Right lobe of liver (tissue), 6 donors: ENCODE data around the gene FBXW11. TPM values are rescaled to one million over a fixed set of nuclear protein-coding genes. Genes with fewer than 3 reads are reported as not detected.

Experiments used
- ATAC-seq, 4 donors: fragments of 200-7000 bp; cut with Tn5 transposase; one replicate each; pipeline ENCODE4 v1.9.1; 2020; ENCODE audit warnings: mild to moderate bottlenecking in 4 of 4, moderate library complexity in 4 of 4
- DNase-seq, 3 donors: peaks; one replicate each; pipeline ENCODE4 v3.0.0-alpha.2; 2020
- H3K27ac ChIP-seq, 3 donors: fragments of 200-600 bp; one replicate each; pipeline ENCODE4 v1.8.0; 2022
- H3K27me3 ChIP-seq, 2 donors: fragments of 200-600 bp; one replicate each; pipeline ENCODE4 v1.8.0; 2022
- H3K36me3 ChIP-seq, 4 donors: fragments of 200-600 bp; sonication (generic) in 1 of 4; one replicate each; pipeline versions ENCODE4 v1.5.1 to v1.8.0; 2017 to 2022; ENCODE audit warnings: control low read depth in 1 of 4
- H3K4me1 ChIP-seq, 4 donors: fragments of 200-600 bp; sonication (generic) in 1 of 4; one replicate each; pipeline versions ENCODE4 v1.5.1 to v1.8.0; 2017 to 2022; ENCODE audit warnings: control low read depth in 1 of 4
- H3K4me3 ChIP-seq, 3 donors: fragments of 200-600 bp; one replicate each; pipeline ENCODE4 v1.8.0; 2022
- H3K9me3 ChIP-seq, 4 donors: fragments of 200-600 bp; sonication (generic) in 1 of 4; one replicate each; pipeline versions ENCODE4 v1.5.1 to v1.8.0; 2017 to 2022; ENCODE audit warnings: control low read depth in 1 of 4
- POLR2A ChIP-seq: fragments of 450-650 bp; IDR thresholded peaks from one replicate; pipeline ENCODE4 v1.6.1; 2017; ENCODE audit warnings: antibody characterized with exemption, mild to moderate bottlenecking
- WGBS: methylation state at CpG from one replicate; pipeline ENCODE4 v1.1.6; 2018; ENCODE audit warnings: low coverage, low lambda C conversion rate; ENCODE audit not compliant: insufficient coverage; ENCODE audit errors: missing lambda C conversion rate; 5-methylcytosine and 5-hydroxymethylcytosine counted together
- intact Hi-C, 2 donors: fragments of 100-400 bp; cut with DNase I; formaldehyde crosslinking; loops; one replicate each; pipeline versions ENCODE4 v1.11.2 to v1.14.1; 2022
- total RNA-seq, 6 experiments: library from RNA; depleted of rRNA in 2 of 6; stranded (reverse); fragments of >200 nt in 2 of 6; fragmentation: NEBNext Ultra II Directional in 3 of 6; extraction: Animal tissue kit (Norgen Biotek cat#: 25700) in 3 of 6; gene quantifications; one replicate each; pipeline versions ENCODE4 v1.1.0 to v1.2.4, GENCODE V29; 2016 to 2023
- TF ChIP-seq, protein P1 (sequence below), 4 donors: fragments of 200-600 bp in 3 of 4; fragments of 450-650 bp in 1 of 4; IDR thresholded peaks; one replicate each; pipeline versions ENCODE4 v1.5.1 to v1.8.0; 2016 to 2022; ENCODE audit warnings: antibody characterized with exemption in 4 of 4, mild to moderate bottlenecking in 2 of 4
- donor health status: DM: no; HTN: yes; CAD: no.
- donor health status: DM: no; HTN: no; CAD: no.
- donor health status: DM: no; HTN: no; CAD: no.
- donor health status: DM: no; HTN: yes; CAD: no.
- donor health status: DM: no; HTN: yes; CAD: no.

The FBXW11 gene
- total RNA-seq, 6 experiments from 2014 or later, result 19.9 to 35.9 (median 28.4) TPM

DNA sequence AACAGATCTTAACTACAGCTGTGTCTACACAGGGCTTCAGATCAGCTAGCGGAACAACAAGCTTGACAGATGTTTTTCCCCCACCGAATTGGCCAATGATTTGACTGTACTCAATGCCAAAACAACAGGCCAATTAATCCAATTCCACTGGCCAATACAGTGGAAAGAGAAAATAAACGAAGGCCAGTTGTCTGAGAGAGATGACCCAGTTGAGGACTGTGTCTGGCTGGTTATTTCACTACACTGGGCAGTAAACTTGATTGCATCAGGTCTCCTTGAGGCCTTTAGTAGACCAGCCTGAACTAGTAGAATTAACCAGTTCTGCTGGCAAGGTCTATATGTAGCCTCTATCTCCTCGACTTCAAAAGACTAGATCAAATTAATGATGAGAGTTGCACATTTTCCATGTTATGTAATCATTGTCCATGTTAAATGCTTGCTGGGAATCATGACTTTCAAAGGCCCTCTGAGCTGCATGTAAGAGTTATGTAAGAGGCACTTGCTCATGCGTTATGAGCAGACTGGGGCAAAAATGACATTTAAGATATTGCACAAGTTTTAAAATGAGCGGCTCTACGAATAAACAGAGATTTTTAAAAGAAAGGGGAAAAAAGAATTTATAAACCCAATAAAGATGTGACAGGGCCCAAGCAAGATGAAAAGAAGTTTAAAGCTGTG, 192.5 kb downstream of the FBXW11 start:
- ATAC-seq (no peak), DNase-seq (no peak)
- H3K27me3 ChIP-seq, result no peaks in the 10 kb centered on the region
- no peaks in the 10 kb centered on the region for H3K4me1 ChIP-seq
- no peak overlapping the region for H3K27ac ChIP-seq
- 83% methylated on average over 6 of the region's 7 CpGs for WGBS
- H3K36me3 ChIP-seq, result no peaks in the 10 kb centered on the region
- H3K4me3 ChIP-seq, result no peak overlapping the region
- intact Hi-C loops, result no loop called here
- TF ChIP-seq POLR2A, result no peak
- TF ChIP-seq, protein P1, sequence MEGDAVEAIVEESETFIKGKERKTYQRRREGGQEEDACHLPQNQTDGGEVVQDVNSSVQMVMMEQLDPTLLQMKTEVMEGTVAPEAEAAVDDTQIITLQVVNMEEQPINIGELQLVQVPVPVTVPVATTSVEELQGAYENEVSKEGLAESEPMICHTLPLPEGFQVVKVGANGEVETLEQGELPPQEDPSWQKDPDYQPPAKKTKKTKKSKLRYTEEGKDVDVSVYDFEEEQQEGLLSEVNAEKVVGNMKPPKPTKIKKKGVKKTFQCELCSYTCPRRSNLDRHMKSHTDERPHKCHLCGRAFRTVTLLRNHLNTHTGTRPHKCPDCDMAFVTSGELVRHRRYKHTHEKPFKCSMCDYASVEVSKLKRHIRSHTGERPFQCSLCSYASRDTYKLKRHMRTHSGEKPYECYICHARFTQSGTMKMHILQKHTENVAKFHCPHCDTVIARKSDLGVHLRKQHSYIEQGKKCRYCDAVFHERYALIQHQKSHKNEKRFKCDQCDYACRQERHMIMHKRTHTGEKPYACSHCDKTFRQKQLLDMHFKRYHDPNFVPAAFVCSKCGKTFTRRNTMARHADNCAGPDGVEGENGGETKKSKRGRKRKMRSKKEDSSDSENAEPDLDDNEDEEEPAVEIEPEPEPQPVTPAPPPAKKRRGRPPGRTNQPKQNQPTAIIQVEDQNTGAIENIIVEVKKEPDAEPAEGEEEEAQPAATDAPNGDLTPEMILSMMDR (IDR thresholded peaks at IDR 0.05), result no peak
- H3K9me3 ChIP-seq, result no peaks in the 10 kb centered on the region

DNA sequence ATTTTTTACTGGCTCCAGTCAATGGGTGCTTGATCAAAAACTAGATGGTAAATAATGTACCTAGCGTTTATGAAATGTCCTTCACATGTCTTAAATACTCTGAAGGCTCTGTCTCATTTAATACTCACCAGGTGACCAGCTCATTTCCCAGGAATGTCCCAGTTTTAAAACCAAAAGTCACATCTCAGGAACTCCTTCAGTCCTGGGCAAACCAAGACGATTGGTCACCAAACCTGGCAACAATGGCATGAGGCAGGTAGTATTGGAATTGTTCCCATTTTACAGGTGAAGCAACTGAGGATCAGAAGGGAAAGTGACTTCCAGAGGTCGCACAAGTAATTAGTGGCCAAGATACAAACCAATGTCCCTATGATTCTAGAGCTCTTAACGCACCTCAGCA, 193.2 kb downstream of the FBXW11 start:
- 86% methylated on average over 4 of the region's 4 CpGs for WGBS
- H3K4me1 ChIP-seq, result no peaks in the 10 kb centered on the region
- ATAC-seq, result no peak

More for the DNA sequence above, 193.2 kb downstream of the FBXW11 start:
- no peak overlapping the region for H3K27ac ChIP-seq
- TF ChIP-seq, protein P1 (IDR thresholded peaks at IDR 0.05), result no peak
- no peak for TF ChIP-seq POLR2A
- no peaks in the 10 kb centered on the region for H3K9me3 ChIP-seq
- no peak for DNase-seq
- no peak overlapping the region for H3K4me3 ChIP-seq
- intact Hi-C loops, result no loop called here
- no peaks in the 10 kb centered on the region for H3K36me3 ChIP-seq
- H3K27me3 ChIP-seq, result no peaks in the 10 kb centered on the region

Other genes with a start within 250 kb of the FBXW11 start
- gene SMIM23, start 220.8 kb downstream of the FBXW11 start, total RNA-seq, result not detected
- 10 to 100 TPM in 2 of 6 experiments, 1 to 10 TPM in 4; 6.9 to 27.4 (median 9.0) TPM for gene STK10, start 181.6 kb upstream of the FBXW11 start, total RNA-seq
- not detected for gene EFCAB9, start 187.5 kb upstream of the FBXW11 start, total RNA-seq